HUES6 (cell line): ENCODE data around the gene FRMPD4.

Experiments
- H3K27ac ChIP-seq: 2 replicates; pipeline ENCODE4 v1.7.0; 2013; ENCODE audit warnings: low read depth, mild to moderate bottlenecking, low read length, inconsistent platforms
- H3K27me3 ChIP-seq: 2 replicates; pipeline ENCODE4 v1.6.1; 2013; ENCODE audit warnings: low read length; ENCODE audit not compliant: control insufficient read depth, insufficient read depth
- H3K36me3 ChIP-seq: 2 replicates; pipeline ENCODE4 v1.6.1; 2013; ENCODE audit warnings: low read length; ENCODE audit not compliant: control insufficient read depth, insufficient read depth
- H3K4me1 ChIP-seq: 2 replicates; pipeline ENCODE4 v1.6.1; 2013; ENCODE audit warnings: low read length; ENCODE audit not compliant: control insufficient read depth, insufficient read depth
- H3K4me3 ChIP-seq: 2 replicates; pipeline ENCODE4 v1.5.1; 2013; ENCODE audit warnings: low read depth, low read length
- H3K9ac ChIP-seq: one replicate; pipeline ENCODE4 v1.6.1; 2013; ENCODE audit warnings: mild to moderate bottlenecking, low read length
- H3K9me3 ChIP-seq: 2 replicates; pipeline ENCODE4 v1.6.1; 2013; ENCODE audit warnings: low read depth, low read length; ENCODE audit not compliant: control insufficient read depth, insufficient read depth

The FRMPD4 gene

GRCh38 chrX:12360986-12361598 is 222.8 kb downstream of the FRMPD4 start:
- no peak overlapping the region for H3K27ac ChIP-seq
- no peak overlapping the region for H3K9ac ChIP-seq
- no peaks in the 10 kb centered on the region; the same call in 1 of the 2 replicates for H3K27me3 ChIP-seq
- H3K9me3 ChIP-seq: no peaks in the 10 kb centered on the region
- H3K4me1 ChIP-seq: no peaks in the 10 kb centered on the region
- no peak overlapping the region for H3K4me3 ChIP-seq
- H3K36me3 ChIP-seq: no peaks in the 10 kb centered on the region

- H3K4me1 ChIP-seq: no peaks in the 10 kb centered on the region
- H3K4me3 ChIP-seq: no peak overlapping the region
- H3K27ac ChIP-seq: no peak overlapping the region
- H3K9ac ChIP-seq: no peak overlapping the region
- peaks cover 4% of the 10 kb centered on the region; the same call in 1 of the 2 replicates for H3K27me3 ChIP-seq
- H3K9me3 ChIP-seq: no peaks in the 10 kb centered on the region
- no peaks in the 10 kb centered on the region for H3K36me3 ChIP-seq
These were observed 224.9 kb downstream of the FRMPD4 start for GRCh38 chrX:12363216-12363615.

- no peak overlapping the region for H3K4me3 ChIP-seq
- no peaks in the 10 kb centered on the region for H3K36me3 ChIP-seq
- no peak overlapping the region for H3K9ac ChIP-seq
- H3K4me1 ChIP-seq: no peaks in the 10 kb centered on the region
- peaks cover 4% of the 10 kb centered on the region; the same call in 1 of the 2 replicates for H3K27me3 ChIP-seq
- H3K9me3 ChIP-seq: no peaks in the 10 kb centered on the region
- no peak overlapping the region for H3K27ac ChIP-seq
These were observed 228.2 kb downstream of the FRMPD4 start for GRCh38 chrX:12366440-12366839.

- Histone ChIP-seq H3K9me3 (no peaks in the 10 kb centered on the region), H3K27me3 (peaks cover 4% of the 10 kb centered on the region; the same call in 1 of the 2 replicates), H3K4me1 (0 out of 2 replicates have a peak, but pooled peaks cover 3% of the 10 kb centered on the region), H3K9ac (no peak overlapping the region), H3K4me3 (no peak overlapping the region), H3K36me3 (no peaks in the 10 kb centered on the region), H3K27ac (no peak overlapping the region)
These were observed 229.0 kb downstream of the FRMPD4 start for GRCh38 chrX:12367254-12367653.

GRCh38 chrX:12370497-12370986 is 232.3 kb downstream of the FRMPD4 start:
- Histone ChIP-seq H3K4me3 (no peak overlapping the region), H3K27ac (no peak overlapping the region), H3K27me3 (peaks cover 4% of the 10 kb centered on the region; the same call in 1 of the 2 replicates), H3K9me3 (no peaks in the 10 kb centered on the region), H3K36me3 (no peaks in the 10 kb centered on the region), H3K9ac (no peak overlapping the region), H3K4me1 (peaks cover 8% of the 10 kb centered on the region; the same call in 1 of the 2 replicates)

- no peak overlapping the region for H3K4me3 ChIP-seq
- H3K27ac ChIP-seq: no peak overlapping the region
- H3K9ac ChIP-seq: no peak overlapping the region
- no peaks in the 10 kb centered on the region for H3K36me3 ChIP-seq
- peaks cover 8% of the 10 kb centered on the region; the same call in 1 of the 2 replicates for H3K4me1 ChIP-seq
- peaks cover under 1% of the 10 kb centered on the region; the same call in 1 of the 2 replicates for H3K27me3 ChIP-seq
- no peaks in the 10 kb centered on the region for H3K9me3 ChIP-seq
These were observed 233.8 kb downstream of the FRMPD4 start for GRCh38 chrX:12372111-12372510.

- Histone ChIP-seq H3K9me3 (no peaks in the 10 kb centered on the region), H3K9ac (no peak overlapping the region), H3K4me3 (no peak overlapping the region), H3K36me3 (no peaks in the 10 kb centered on the region), H3K4me1 (peaks cover 12% of the 10 kb centered on the region; the same call in 1 of the 2 replicates), H3K27ac (no peak overlapping the region), H3K27me3 (peaks cover 3% of the 10 kb centered on the region; the same call in 1 of the 2 replicates)
These were observed 236.0 kb downstream of the FRMPD4 start for GRCh38 chrX:12374286-12374685.

GRCh38 chrX:12378253-12378652 is 240.0 kb downstream of the FRMPD4 start:
- Histone ChIP-seq H3K9me3 (no peaks in the 10 kb centered on the region), H3K4me3 (no peak overlapping the region), H3K36me3 (no peaks in the 10 kb centered on the region), H3K4me1 (0 out of 2 replicates have a peak, but pooled peaks cover 3% of the 10 kb centered on the region), H3K27ac (no peak overlapping the region), H3K27me3 (peaks cover 3% of the 10 kb centered on the region; the same call in 1 of the 2 replicates), H3K9ac (no peak overlapping the region)

- no peaks in the 10 kb centered on the region for H3K9me3 ChIP-seq
- no peak overlapping the region for H3K4me3 ChIP-seq
- H3K36me3 ChIP-seq: no peaks in the 10 kb centered on the region
- H3K27me3 ChIP-seq: peaks cover 3% of the 10 kb centered on the region; the same call in 1 of the 2 replicates
- no peak overlapping the region for H3K9ac ChIP-seq
- H3K4me1 ChIP-seq: 0 out of 2 replicates have a peak, but pooled peaks cover 3% of the 10 kb centered on the region
- H3K27ac ChIP-seq: no peak overlapping the region
These were observed 240.4 kb downstream of the FRMPD4 start for GRCh38 chrX:12378706-12379105.

GRCh38 chrX:12379671-12380070 is 241.4 kb downstream of the FRMPD4 start:
- Histone ChIP-seq H3K4me1 (0 out of 2 replicates have a peak, but pooled peaks cover 3% of the 10 kb centered on the region), H3K27ac (no peak overlapping the region), H3K36me3 (no peaks in the 10 kb centered on the region), H3K4me3 (no peak overlapping the region), H3K9ac (no peak overlapping the region), H3K9me3 (no peaks in the 10 kb centered on the region), H3K27me3 (peaks cover 3% of the 10 kb centered on the region; the same call in 1 of the 2 replicates)

- H3K27me3 ChIP-seq: no peaks in the 10 kb centered on the region; the same call in 1 of the 2 replicates
- H3K27ac ChIP-seq: no peak overlapping the region
- H3K4me3 ChIP-seq: no peak overlapping the region
- H3K9me3 ChIP-seq: no peaks in the 10 kb centered on the region
- H3K4me1 ChIP-seq: no peaks in the 10 kb centered on the region
- no peak overlapping the region for H3K9ac ChIP-seq
- H3K36me3 ChIP-seq: no peaks in the 10 kb centered on the region
These were observed 244.9 kb downstream of the FRMPD4 start for GRCh38 chrX:12383196-12383595.
